H1 (cell line): ENCODE measurements around the gene GNG7. TPM values are rescaled to one million over a fixed set of nuclear protein-coding genes. Genes with fewer than 3 reads are reported as not detected.

Experiments
- CTCF ChIA-PET: fragments of 300-600 bp; sonication (Branson Sonifier 250); formaldehyde crosslinking; loops from one replicate; lab custom pipeline; 2021; ENCODE audit not compliant: partially characterized antibody; lab: Charles Lee
- POLR2A ChIA-PET: fragments of 300-600 bp; sonication (Branson Sonifier 250); formaldehyde crosslinking; loops from one replicate; lab custom pipeline; 2021; ENCODE audit warnings: inconsistent platforms; ENCODE audit not compliant: partially characterized antibody; lab: Charles Lee
- DNase-seq, 2 experiments: peaks; one replicate each; pipeline versions ENCODE4 v3.0.0 to v3.0.0-alpha.2; 2010 to 2022; ENCODE audit warnings: low spot score in 2 of 2, low read depth in 1 of 2, mixed read lengths in 1 of 2
- FAIRE-seq: peaks from 2 replicates; lab custom pipeline; 2011; peaks lifted over from hg19 to GRCh38; lab: Jason Lieb, UNC
- H2AFZ ChIP-seq: 2 replicates; pipeline ENCODE4 v1.8.1; 2012; ENCODE audit warnings: low read length, inconsistent platforms
- H2AK5ac ChIP-seq: 2 replicates; pipeline ENCODE4 v1.6.1; 2013; ENCODE audit warnings: low read depth, low read length
- H2BK120ac ChIP-seq: replicated peaks from 2 replicates; pipeline ENCODE3; 2013; ENCODE audit warnings: low read depth, low read length, inconsistent platforms
- H2BK12ac ChIP-seq: 2 replicates; pipeline ENCODE4 v1.6.1; 2013; ENCODE audit warnings: low read depth, low read length
- H2BK15ac ChIP-seq: 2 replicates; pipeline ENCODE4 v1.6.1; 2013; ENCODE audit warnings: low read length
- H2BK20ac ChIP-seq: 2 replicates; pipeline ENCODE4 v1.6.1; 2013; ENCODE audit warnings: low read length
- H2BK5ac ChIP-seq: 2 replicates; pipeline ENCODE4 v1.6.1; 2013; ENCODE audit warnings: low read depth, low read length
- H3K14ac ChIP-seq: 2 replicates; pipeline ENCODE4 v1.6.1; 2013; ENCODE audit warnings: inconsistent platforms; ENCODE audit not compliant: insufficient read length
- H3K18ac ChIP-seq: 2 replicates; pipeline ENCODE4 v1.6.1; 2013; ENCODE audit warnings: low read length; ENCODE audit errors: extremely low read depth
- H3K23ac ChIP-seq: 2 replicates; pipeline ENCODE4 v1.6.1; 2013; ENCODE audit warnings: inconsistent platforms; ENCODE audit not compliant: insufficient read length
- H3K23me2 ChIP-seq: 2 replicates; pipeline ENCODE4 v1.6.1; 2013; ENCODE audit warnings: low read depth, low read length
- H3K27ac ChIP-seq: 2 replicates; pipeline ENCODE4 v1.6.1; 2011; ENCODE audit warnings: low read depth, low read length, inconsistent platforms
- H3K27me3 ChIP-seq, 4 experiments: replicated peaks in 1 of 4; 1 replicate in 1 of 4; 2 replicates in 3 of 4; pipeline versions ENCODE4 v1.6.1 to v1.8.1; 2011 to 2013; ENCODE audit warnings: low read length in 3 of 4, mild to moderate bottlenecking in 3 of 4, inconsistent platforms in 2 of 4, mixed read lengths in 2 of 4, moderate library complexity in 1 of 4; ENCODE audit not compliant: control insufficient read depth in 3 of 4, insufficient read depth in 3 of 4; ENCODE audit errors: extremely low read depth in 1 of 4
- H3K36me3 ChIP-seq, 4 experiments: 2 replicates each; pipeline versions ENCODE4 v1.6.1 to v1.8.1; 2011 to 2013; ENCODE audit warnings: mild to moderate bottlenecking in 4 of 4, low read length in 3 of 4, moderate library complexity in 2 of 4, control low read depth in 1 of 4, inconsistent platforms in 1 of 4; ENCODE audit not compliant: insufficient read depth in 4 of 4, control insufficient read depth in 2 of 4
- H3K4ac ChIP-seq: replicated peaks from 2 replicates; pipeline ENCODE3; 2013; ENCODE audit warnings: low read length, low read depth, mixed read lengths, inconsistent platforms; ENCODE audit not compliant: insufficient read length
- H3K4me1 ChIP-seq, 4 experiments: replicated peaks in 1 of 4; 1 replicate in 1 of 4; 2 replicates in 3 of 4; pipeline versions ENCODE4 v1.6.1 to v1.8.1; 2011 to 2013; ENCODE audit warnings: low read length in 3 of 4, inconsistent platforms in 2 of 4, mixed read lengths in 1 of 4; ENCODE audit not compliant: insufficient read depth in 4 of 4, control insufficient read depth in 3 of 4
- H3K4me2 ChIP-seq, 2 experiments: 2 replicates each; pipeline versions ENCODE4 v1.6.1 to v1.8.1; 2011 to 2013; ENCODE audit warnings: low read depth in 2 of 2, low read length in 2 of 2, control low read depth in 1 of 2, inconsistent platforms in 1 of 2, mild to moderate bottlenecking in 1 of 2; ENCODE audit not compliant: insufficient read depth in 1 of 2
- H3K4me3 ChIP-seq, 4 experiments: fragments of 200-600, 300-600 bp in 1 of 4; sonication (generic), shearing (Covaris generic), sonication (Bioruptor Twin) in 1 of 4; 2 replicates each; pipeline versions ENCODE4 v1.5.1 to v1.8.1; 2011 to 2016; ENCODE audit warnings: low read length in 4 of 4, low read depth in 3 of 4, control low read depth in 2 of 4, inconsistent platforms in 2 of 4, mild to moderate bottlenecking in 2 of 4, mixed read lengths in 1 of 4, moderate library complexity in 1 of 4; ENCODE audit not compliant: insufficient read depth in 2 of 4; ENCODE audit errors: extremely low read depth in 1 of 4
- H3K56ac ChIP-seq: replicated peaks from 2 replicates; pipeline ENCODE3; 2013; ENCODE audit warnings: low read depth, mild to moderate bottlenecking, mixed read lengths, low read length, inconsistent platforms; ENCODE audit not compliant: insufficient read length
- H3K79me1 ChIP-seq: 2 replicates; pipeline ENCODE4 v1.6.1; 2013; ENCODE audit warnings: low read depth, low read length, control low read depth
- H3K79me2 ChIP-seq, 2 experiments: 2 replicates each; pipeline versions ENCODE4 v1.6.1 to v1.8.1; 2012 to 2013; ENCODE audit warnings: low read length in 2 of 2, mild to moderate bottlenecking in 2 of 2, inconsistent platforms in 1 of 2; ENCODE audit not compliant: insufficient read depth in 2 of 2, control insufficient read depth in 1 of 2
- H3K9ac ChIP-seq, 4 experiments: replicated peaks in 1 of 4; 1 replicate in 1 of 4; 2 replicates in 3 of 4; pipeline versions ENCODE4 v1.6.1 to v1.8.1; 2011 to 2013; ENCODE audit warnings: low read depth in 3 of 4, low read length in 3 of 4, control low read depth in 2 of 4, mild to moderate bottlenecking in 2 of 4, moderate library complexity in 2 of 4, inconsistent platforms in 1 of 4; ENCODE audit errors: extremely low read depth in 1 of 4
- H3K9me3 ChIP-seq, 2 experiments: 2 replicates each; pipeline versions ENCODE4 v1.6.1 to v1.8.1; 2012 to 2013; ENCODE audit warnings: mild to moderate bottlenecking in 2 of 2, moderate library complexity in 2 of 2, control low read depth in 1 of 2, inconsistent platforms in 1 of 2, low read depth in 1 of 2, low read length in 1 of 2, mixed read lengths in 1 of 2; ENCODE audit not compliant: insufficient read depth in 2 of 2
- H4K20me1 ChIP-seq, 2 experiments: replicated peaks in 1 of 2; 2 replicates each; pipeline versions ENCODE3 to v1.8.1; 2011 to 2013; ENCODE audit warnings: inconsistent platforms in 2 of 2, low read length in 2 of 2, mild to moderate bottlenecking in 1 of 2; ENCODE audit not compliant: insufficient read depth in 2 of 2, control insufficient read depth in 1 of 2
- H4K5ac ChIP-seq: 2 replicates; pipeline ENCODE4 v1.6.1; 2013; ENCODE audit warnings: low read length, low read depth, mixed read lengths, inconsistent platforms; ENCODE audit not compliant: insufficient read length
- H4K8ac ChIP-seq: 2 replicates; pipeline ENCODE4 v1.8.0; 2013; ENCODE audit warnings: mild to moderate bottlenecking, moderate library complexity, low read length, inconsistent platforms; ENCODE audit not compliant: insufficient read depth; ENCODE audit errors: extremely low read depth
- H4K91ac ChIP-seq: replicated peaks from 2 replicates; pipeline ENCODE3; 2013; ENCODE audit warnings: low read length, mixed read lengths, inconsistent platforms; ENCODE audit not compliant: insufficient read length
- ASH2L ChIP-seq: fragments of 200-600, 300-600 bp; sonication (generic); IDR thresholded peaks from one replicate; pipeline ENCODE4 v1.7.1; 2017; ENCODE audit warnings: low read length
- EP300 ChIP-seq, 2 experiments: IDR thresholded peaks; 1 replicate in 1 of 2; 2 replicates in 1 of 2; pipeline ENCODE4 v1.6.1; 2011 to 2012; ENCODE audit warnings: low read depth in 2 of 2, low read length in 2 of 2, mild to moderate bottlenecking in 2 of 2, borderline replicate concordance in 1 of 2, inconsistent platforms in 1 of 2, moderate library complexity in 1 of 2
- HDAC2 ChIP-seq, 2 experiments: fragments of 300-600 bp in 1 of 2; sonication (generic) in 1 of 2; IDR thresholded peaks; 2 replicates each; pipeline ENCODE4 v1.6.1; 2011 to 2012; ENCODE audit warnings: low read depth in 2 of 2, low read length in 2 of 2, mild to moderate bottlenecking in 2 of 2, moderate library complexity in 2 of 2, borderline replicate concordance in 1 of 2, inconsistent platforms in 1 of 2
- JUND ChIP-seq: IDR thresholded peaks from 2 replicates; pipeline ENCODE4 v1.6.1; 2011; ENCODE audit warnings: mild to moderate bottlenecking, improper control_type of control experiment, low read length
- MAFK ChIP-seq: IDR thresholded peaks from 2 replicates; pipeline ENCODE4 v1.6.1; 2012; ENCODE audit warnings: low read depth, mild to moderate bottlenecking, improper control_type of control experiment, low read length
- NRF1 ChIP-seq: IDR thresholded peaks from 2 replicates; pipeline ENCODE4 v1.6.1; 2011; ENCODE audit warnings: mild to moderate bottlenecking, low read depth, low read length, improper control_type of control experiment
- PHF8 ChIP-seq: fragments of 200-600 bp; sonication (generic); conservative IDR thresholded peaks from 2 replicates; pipeline ENCODE4 v1.7.1; 2012; ENCODE audit warnings: low read depth, mild to moderate bottlenecking, inconsistent platforms, low read length, moderate library complexity
- POLR2A ChIP-seq, 2 experiments: IDR thresholded peaks; 1 replicate in 1 of 2; 2 replicates in 1 of 2; pipeline ENCODE4 v1.6.1; 2011; ENCODE audit warnings: low read depth in 2 of 2, low read length in 2 of 2, mild to moderate bottlenecking in 2 of 2; ENCODE audit errors: control extremely low read depth in 1 of 2
- RAD21 ChIP-seq, 2 experiments: IDR thresholded peaks in 1 of 2; conservative IDR thresholded peaks in 1 of 2; 2 replicates each; pipeline ENCODE4 v1.6.1; 2011; ENCODE audit warnings: low read depth in 2 of 2, low read length in 2 of 2, improper control_type of control experiment in 1 of 2, inconsistent platforms in 1 of 2, mild to moderate bottlenecking in 1 of 2, moderate library complexity in 1 of 2
- RNF2 ChIP-seq: fragments of 200-900, 300-1000 bp; sonication (generic); IDR thresholded peaks from 2 replicates; pipeline ENCODE4 v1.7.1; 2016; ENCODE audit warnings: borderline replicate concordance, low read depth, mild to moderate bottlenecking, antibody characterized with exemption, low read length; ENCODE audit not compliant: poor library complexity, severe bottlenecking; ENCODE audit errors: missing control alignments
- SIN3A ChIP-seq, 2 experiments: IDR thresholded peaks in 1 of 2; conservative IDR thresholded peaks in 1 of 2; 2 replicates each; pipeline ENCODE4 v1.6.1; 2011 to 2012; ENCODE audit warnings: low read length in 2 of 2, improper control_type of control experiment in 1 of 2, low read depth in 1 of 2, mild to moderate bottlenecking in 1 of 2
- SUZ12 ChIP-seq: fragments of 200-600 bp; sonication (generic); IDR thresholded peaks from 2 replicates; pipeline ENCODE4 v1.6.1; 2012; ENCODE audit warnings: mild to moderate bottlenecking, inconsistent platforms, low read length, moderate library complexity, mixed read lengths
- TCF12 ChIP-seq: IDR thresholded peaks from 2 replicates; pipeline ENCODE4 v1.6.1; 2011; ENCODE audit warnings: low read depth, mild to moderate bottlenecking, low read length
- WGBS, 2 experiments: shearing (Covaris generic) in 1 of 2; methylation state at CpG; one replicate each; pipeline versions ENCODE4 v1.1.6 to v1.1.7; 2013 to 2015; ENCODE audit warnings: low lambda C conversion rate in 2 of 2, mixed read lengths in 2 of 2, inconsistent platforms in 1 of 2, low coverage in 1 of 2, missing lambda C conversion rate in 1 of 2; ENCODE audit not compliant: insufficient replicate concordance in 2 of 2, insufficient coverage in 1 of 2, insufficient read length in 1 of 2; ENCODE audit errors: extremely low coverage in 1 of 2, missing lambda C conversion rate in 1 of 2; 5-methylcytosine and 5-hydroxymethylcytosine counted together
- polyA plus RNA-seq, 7 experiments: library from polyadenylated mRNA; depleted of rRNA in 3 of 7; stranded (reverse) in 5 of 7; unstranded in 2 of 7; fragments of >200 nt in 5 of 7; fragments of 200-250 nt in 2 of 7; gene quantifications; 1 replicate in 5 of 7; 2 replicates in 1 of 7; 4 replicates in 1 of 7; pipeline versions ENCODE4 v1.2.1 to v1.2.3, GENCODE V29; 2011 to 2013; ENCODE audit warnings: missing spikeins in 2 of 7, mixed read lengths in 2 of 7
- total RNA-seq: library from RNA; stranded (reverse); fragmentation: NEBNext Ultra II Directional; extraction: Animal tissue kit (Norgen Biotek cat#: 25700); gene quantifications from 2 replicates; pipeline ENCODE4 v1.2.1, GENCODE V29; 2021

The GNG7 gene
- total and polyA plus RNA-seq, 2 of the 8 experiments (the other 6 are each of a cell fraction or from before 2014, with no cell fraction given): 2.8 to 7.8 TPM

- ChIA-PET CTCF (interaction anchor here (0.7 to 1.7 kb wide), 6 partner anchors 8 to 136 kb away, joined by 3 to 4 read pairs (median 4); no protein-coding TSS in a partner anchor), POLR2A (interaction anchor here (1.6 to 2.9 kb wide), 3 partner anchors 13 to 35 kb away, joined by 3 to 20 read pairs (median 6); partner anchors contain the start of gene GADD45B)
- H3K4me1 ChIP-seq: peaks cover 0 to 9% (median 6%) of the 10 kb centered on the region in 4 experiments; a peak in 5 of 7 replicates
- no peaks in the 10 kb centered on the region for H3K79me2 ChIP-seq
- no peak overlapping the region for H3K23ac ChIP-seq
- H3K9me3 ChIP-seq: no peaks in the 10 kb centered on the region
- H3K4me3 ChIP-seq: no peak overlapping the region
- 90% methylated on average over 20 of the region's 21 CpGs; no CpG with 5 or more reads in 1 of the 2 experiments for WGBS, 2 experiments
- no peak overlapping the region for H2BK120ac ChIP-seq
- H2BK12ac ChIP-seq: no peak overlapping the region
- no peak overlapping the region for H2AK5ac ChIP-seq
- no peaks in the 10 kb centered on the region for H3K23me2 ChIP-seq
- H2AFZ ChIP-seq: no peak overlapping the region
- no peak overlapping the region for H3K4me2 ChIP-seq
- H2BK15ac ChIP-seq: no peak overlapping the region
- no peak overlapping the region for H4K5ac ChIP-seq
- H3K18ac ChIP-seq: no peak overlapping the region
- no peak overlapping the region for H3K4ac ChIP-seq
- H3K9ac ChIP-seq: no peak overlapping the region
- DNase-seq (no peak), FAIRE-seq (no peak)
- no peaks in the 10 kb centered on the region for H3K79me1 ChIP-seq
- H2BK5ac ChIP-seq: no peak overlapping the region
- no peak overlapping the region for H3K27ac ChIP-seq
- no peak overlapping the region for H4K8ac ChIP-seq
- no peaks in the 10 kb centered on the region for H3K27me3 ChIP-seq
- H3K56ac ChIP-seq: no peak overlapping the region
- no peak overlapping the region for H3K14ac ChIP-seq
- H4K20me1 ChIP-seq: no peaks in the 10 kb centered on the region
- H4K91ac ChIP-seq: no peak overlapping the region
- H3K36me3 ChIP-seq: no peaks in the 10 kb centered on the region
- no peak overlapping the region for H2BK20ac ChIP-seq
- TF ChIP-seq ASH2L (no peak), SIN3A (conservative IDR thresholded peaks at IDR 0.05 in 1 of 2, IDR thresholded peaks at IDR 0.05 in 1 of 2; ENCODE audit: low read depth in 1 of 2, low read length in 2 of 2) (no peak), JUND (no peak), MAFK (no peak), SUZ12 (no peak), RAD21 (IDR thresholded peaks at IDR 0.05 in 1 of 2, conservative IDR thresholded peaks at IDR 0.05 in 1 of 2; ENCODE audit: low read depth in 2 of 2, low read length in 2 of 2) (no peak), POLR2A (IDR thresholded peaks at IDR 0.05; ENCODE audit: control extremely low read depth in 1 of 2, low read depth in 2 of 2, low read length in 2 of 2) (no peak), HDAC2 (IDR thresholded peaks at IDR 0.05; ENCODE audit: borderline replicate concordance in 1 of 2, low read depth in 2 of 2, low read length in 2 of 2) (no peak), EP300 (IDR thresholded peaks at IDR 0.05; ENCODE audit: borderline replicate concordance in 1 of 2, low read depth in 2 of 2, low read length in 2 of 2) (no peak), RNF2 (no peak), PHF8 (no peak), NRF1 (no peak), TCF12 (no peak)
Observed at GRCh38 chr19:2511991-2512390, 190.5 kb downstream of the GNG7 start.
